DND-41 (cell line): ENCODE measurements around the gene NUTM2A.
"Not testable (repeated sequence)": the region's sequence is repeated elsewhere in the genome, so short reads cannot be mapped to it uniquely, and the experiment has no call there.

Source experiments
- EZH2 ChIP-seq: IDR thresholded peaks from 3 replicates; pipeline ENCODE4 v1.6.1; 2012; ENCODE audit warnings: borderline replicate concordance, low read depth, mild to moderate bottlenecking, moderate library complexity, low read length, inconsistent platforms; ENCODE audit not compliant: severe bottlenecking
- TF ChIP-seq, protein P1 (sequence below): IDR thresholded peaks from 2 replicates; pipeline ENCODE4 v1.5.1; 2012; ENCODE audit warnings: borderline replicate concordance, low read length, moderate library complexity, mild to moderate bottlenecking; ENCODE audit not compliant: poor library complexity, severe bottlenecking; ENCODE audit errors: extremely low read depth

DNA sequence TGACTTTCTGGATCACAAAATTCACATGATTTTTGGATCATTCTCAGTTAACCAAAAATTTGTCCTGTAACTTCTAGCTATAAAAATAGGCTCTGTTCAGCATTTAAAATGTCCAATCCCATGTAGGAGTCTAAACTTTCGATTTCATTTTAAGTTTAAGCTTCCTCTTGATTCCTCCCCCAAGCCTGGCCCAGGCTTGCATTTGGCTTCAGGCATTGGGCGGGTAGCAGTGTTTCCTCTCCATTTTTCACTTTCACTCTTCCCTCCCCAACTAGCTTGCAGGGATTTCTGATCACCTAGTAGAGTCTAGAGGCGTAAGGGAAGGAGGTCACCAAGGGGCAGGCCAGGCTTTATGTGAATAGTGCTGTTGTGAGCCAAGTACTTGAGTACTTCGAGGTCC, 20.4 kb upstream of the NUTM2A start:
- TF ChIP-seq, protein P1, sequence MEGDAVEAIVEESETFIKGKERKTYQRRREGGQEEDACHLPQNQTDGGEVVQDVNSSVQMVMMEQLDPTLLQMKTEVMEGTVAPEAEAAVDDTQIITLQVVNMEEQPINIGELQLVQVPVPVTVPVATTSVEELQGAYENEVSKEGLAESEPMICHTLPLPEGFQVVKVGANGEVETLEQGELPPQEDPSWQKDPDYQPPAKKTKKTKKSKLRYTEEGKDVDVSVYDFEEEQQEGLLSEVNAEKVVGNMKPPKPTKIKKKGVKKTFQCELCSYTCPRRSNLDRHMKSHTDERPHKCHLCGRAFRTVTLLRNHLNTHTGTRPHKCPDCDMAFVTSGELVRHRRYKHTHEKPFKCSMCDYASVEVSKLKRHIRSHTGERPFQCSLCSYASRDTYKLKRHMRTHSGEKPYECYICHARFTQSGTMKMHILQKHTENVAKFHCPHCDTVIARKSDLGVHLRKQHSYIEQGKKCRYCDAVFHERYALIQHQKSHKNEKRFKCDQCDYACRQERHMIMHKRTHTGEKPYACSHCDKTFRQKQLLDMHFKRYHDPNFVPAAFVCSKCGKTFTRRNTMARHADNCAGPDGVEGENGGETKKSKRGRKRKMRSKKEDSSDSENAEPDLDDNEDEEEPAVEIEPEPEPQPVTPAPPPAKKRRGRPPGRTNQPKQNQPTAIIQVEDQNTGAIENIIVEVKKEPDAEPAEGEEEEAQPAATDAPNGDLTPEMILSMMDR, result not testable (repeated sequence)
- TF ChIP-seq EZH2, result not testable (repeated sequence)
